ENCODE data around the gene PCCA.
A peak's percentile ranks its signal among the peaks of the same experiment; 100 is the strongest.
"Not testable (repeated sequence)": the region's sequence is repeated elsewhere in the genome, so short reads cannot be mapped to it uniquely, and the experiment has no call there.

Gene PCCA

DNA sequence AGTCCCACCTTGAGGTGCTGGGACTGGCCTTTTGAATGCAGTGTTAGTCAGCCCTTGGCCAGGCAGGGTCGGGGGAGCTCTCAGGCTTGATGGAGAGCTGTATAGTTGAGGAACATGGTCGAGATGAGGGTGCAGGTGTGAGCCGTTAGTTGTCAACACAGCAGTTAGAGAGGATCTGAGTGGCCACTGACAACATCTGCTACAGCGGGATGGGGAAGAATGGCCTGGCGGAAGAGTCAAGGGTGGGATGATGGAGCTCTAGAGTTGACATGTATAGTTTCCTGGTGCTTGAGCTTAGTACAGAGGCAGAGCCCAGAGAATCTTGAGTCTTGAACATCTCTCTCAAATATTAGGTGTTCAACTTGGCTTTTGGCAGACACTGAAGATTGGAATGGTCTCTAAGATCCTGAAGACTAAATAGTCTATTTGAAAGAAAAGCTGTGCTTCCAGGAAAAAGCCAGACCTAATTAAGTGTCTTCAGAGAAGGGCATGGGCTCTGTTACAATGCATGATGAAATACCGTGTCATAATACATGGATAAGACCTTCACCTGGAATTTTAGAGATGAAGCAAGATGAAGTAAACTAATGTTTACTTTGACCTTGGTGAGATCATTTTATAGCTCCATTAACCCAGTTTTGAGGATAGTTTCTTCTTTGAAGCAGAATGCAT is 9.7 kb downstream of the PCCA start:
- no peak for DNase-seq

GRCh38 chr13:100099117-100099445 is 10.2 kb downstream of the PCCA start:
- DNase-seq, result not testable (repeated sequence)

- no peak for DNase-seq
Observed at GRCh38 chr13:100100115-100100879, 11.4 kb downstream of the PCCA start.

GRCh38 chr13:100102042-100102441 is 13.1 kb downstream of the PCCA start:
- DNase-seq, result no peak

DNA sequence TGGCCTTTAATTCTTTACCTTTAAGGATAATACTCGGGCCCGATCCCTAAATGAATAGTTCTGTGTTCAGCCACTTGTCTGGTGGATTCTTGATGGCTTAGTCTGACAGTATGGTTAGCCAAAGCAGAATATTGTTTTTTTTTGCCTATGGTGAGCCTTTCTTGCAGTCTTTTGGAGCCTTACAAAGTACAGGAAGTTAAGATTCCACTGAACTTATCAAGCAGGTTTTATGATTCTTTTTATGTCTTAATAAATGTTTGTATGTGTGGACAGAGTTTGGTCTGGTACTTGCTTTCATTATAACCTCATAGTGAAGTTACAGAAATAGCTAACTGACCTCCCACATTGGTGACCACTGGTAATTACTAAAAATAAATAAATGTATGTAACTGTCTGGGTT is 17.1 kb downstream of the PCCA start:
- DNase-seq, result no peak

GRCh38 chr13:100106705-100107104 is 17.8 kb downstream of the PCCA start:
- no peak for DNase-seq

DNA sequence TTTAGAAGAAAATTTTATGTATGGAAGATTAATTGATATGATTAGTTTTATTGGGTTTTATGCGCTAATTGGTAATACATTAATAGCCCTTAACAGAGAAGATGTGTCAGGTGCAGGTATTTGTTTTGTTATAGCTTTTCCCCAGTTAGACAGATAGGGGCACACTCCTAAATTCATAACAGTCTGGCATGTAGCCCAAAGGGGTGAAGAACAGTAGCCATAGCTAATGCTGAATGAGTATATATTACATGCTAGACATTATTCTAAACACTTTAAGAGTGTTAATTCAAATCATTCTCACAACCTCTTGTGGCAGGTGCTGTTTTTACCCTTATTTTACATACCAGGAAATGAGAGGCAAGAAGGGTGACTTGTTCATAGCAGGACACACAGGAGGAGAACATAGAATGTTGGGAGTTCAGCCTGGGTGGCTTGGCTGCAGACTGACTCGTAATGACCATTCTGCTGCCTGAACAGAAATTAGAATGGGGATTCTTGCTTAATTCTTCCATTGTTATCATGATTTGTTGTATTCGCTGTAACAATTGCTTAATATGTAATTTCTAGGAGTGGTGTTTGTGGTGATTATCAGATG is 20.1 kb downstream of the PCCA start:
- DNase-seq, result no peak

- no peak for DNase-seq
Observed at GRCh38 chr13:100110269-100110668, 21.4 kb downstream of the PCCA start.

DNA sequence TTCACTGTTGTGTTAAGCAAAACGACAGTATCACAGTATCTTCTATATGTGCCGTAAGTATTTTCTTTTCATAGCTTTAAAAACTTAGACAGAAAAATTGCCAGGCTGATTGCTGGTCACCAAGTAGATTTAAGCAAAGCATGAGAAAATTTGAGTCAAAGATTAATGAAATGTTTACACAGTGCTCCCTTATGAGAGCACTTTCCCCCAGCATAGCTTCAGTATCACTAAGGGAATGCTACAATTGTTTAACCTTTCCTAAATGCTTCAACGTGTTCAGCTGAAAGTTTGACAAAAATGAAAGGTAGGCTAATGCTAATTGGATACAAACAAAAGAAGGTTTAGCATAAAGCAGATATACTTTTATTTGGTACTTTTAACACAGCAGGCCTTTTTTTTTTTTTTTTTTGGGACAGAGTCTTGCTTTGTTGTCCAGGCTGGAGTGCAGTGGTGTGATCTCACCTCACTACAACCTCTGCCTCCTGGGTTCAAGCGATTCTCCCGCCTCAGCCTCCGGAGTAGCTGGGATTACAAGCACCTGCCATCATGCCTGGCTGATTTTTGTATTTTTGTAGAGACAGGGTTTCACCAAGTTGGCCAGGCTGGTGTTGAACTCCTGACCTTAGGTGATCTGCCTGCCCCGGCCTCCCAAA is 23.4 kb downstream of the PCCA start:
- DNase-seq, result no peak

- no peak for DNase-seq
Observed at GRCh38 chr13:100115693-100116254, 26.9 kb downstream of the PCCA start.

DNA sequence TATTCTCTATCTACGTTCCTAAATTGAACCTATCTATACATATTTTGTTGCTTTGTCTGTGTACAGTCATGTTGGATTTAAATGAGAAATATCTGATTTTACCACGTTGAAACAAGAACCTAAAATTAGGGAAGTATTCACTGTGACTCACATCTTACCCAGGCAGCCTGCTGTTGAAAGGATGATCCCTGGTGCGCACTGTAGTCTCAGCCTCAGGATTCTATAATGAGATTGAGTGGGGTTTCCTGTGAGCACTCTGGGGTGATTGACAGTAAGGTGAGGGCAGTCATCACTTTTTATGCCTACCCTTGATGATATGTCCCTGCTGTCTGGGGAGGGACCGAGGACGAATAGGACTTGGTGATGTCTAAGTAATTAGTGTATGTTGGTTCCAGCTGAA is 35.4 kb downstream of the PCCA start:
- peak; percentile 55 for DNase-seq

GRCh38 chr13:100125946-100126345 is 37.1 kb downstream of the PCCA start:
- DNase-seq, result no peak

DNA sequence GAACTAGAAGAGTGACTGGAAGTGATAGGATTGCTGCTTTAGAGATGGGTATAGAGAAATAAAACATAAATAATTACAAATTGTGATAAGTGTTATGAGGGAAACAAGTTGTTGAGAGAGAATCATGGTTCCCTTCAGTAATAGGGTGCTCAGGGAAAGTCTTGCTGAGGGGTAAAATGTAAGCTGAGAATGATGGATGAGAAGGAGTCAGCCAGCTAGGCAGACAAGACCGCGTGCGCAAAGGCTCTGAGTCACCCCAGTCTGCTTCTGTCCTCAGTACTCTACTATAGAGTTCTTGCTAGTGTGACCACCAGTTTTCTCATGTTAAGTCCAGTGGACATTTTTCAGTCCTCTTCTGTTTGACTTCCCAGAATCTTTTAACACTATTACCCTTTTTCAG is 39.5 kb downstream of the PCCA start:
- DNase-seq, result peak; percentile 9

GRCh38 chr13:100128838-100129237 is 39.9 kb downstream of the PCCA start:
- no peak for DNase-seq

DNA sequence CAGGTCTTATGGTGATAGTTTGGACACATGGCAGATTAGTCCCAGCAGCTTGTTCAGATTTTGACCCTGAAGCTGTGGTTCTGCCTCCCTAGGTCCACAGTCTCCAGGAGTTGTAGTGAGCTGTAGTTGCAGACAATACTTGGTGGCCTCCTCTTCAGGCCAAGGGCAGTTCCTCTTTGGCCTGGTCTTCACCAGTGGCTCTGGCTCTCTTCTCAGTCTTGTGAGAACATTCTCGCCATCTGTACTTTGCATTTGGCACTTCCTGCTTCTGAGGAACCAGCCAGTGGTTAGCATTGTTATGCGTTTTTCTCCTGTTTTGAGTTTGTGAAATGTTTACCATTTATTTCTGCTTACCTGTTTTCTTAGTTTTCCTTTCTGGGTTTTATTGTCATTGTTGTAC is 40.7 kb downstream of the PCCA start:
- no peak for DNase-seq

GRCh38 chr13:100130092-100130491 is 41.2 kb downstream of the PCCA start:
- no peak for DNase-seq

GRCh38 chr13:100130930-100131511 is 42.1 kb downstream of the PCCA start:
- no peak for DNase-seq

DNA sequence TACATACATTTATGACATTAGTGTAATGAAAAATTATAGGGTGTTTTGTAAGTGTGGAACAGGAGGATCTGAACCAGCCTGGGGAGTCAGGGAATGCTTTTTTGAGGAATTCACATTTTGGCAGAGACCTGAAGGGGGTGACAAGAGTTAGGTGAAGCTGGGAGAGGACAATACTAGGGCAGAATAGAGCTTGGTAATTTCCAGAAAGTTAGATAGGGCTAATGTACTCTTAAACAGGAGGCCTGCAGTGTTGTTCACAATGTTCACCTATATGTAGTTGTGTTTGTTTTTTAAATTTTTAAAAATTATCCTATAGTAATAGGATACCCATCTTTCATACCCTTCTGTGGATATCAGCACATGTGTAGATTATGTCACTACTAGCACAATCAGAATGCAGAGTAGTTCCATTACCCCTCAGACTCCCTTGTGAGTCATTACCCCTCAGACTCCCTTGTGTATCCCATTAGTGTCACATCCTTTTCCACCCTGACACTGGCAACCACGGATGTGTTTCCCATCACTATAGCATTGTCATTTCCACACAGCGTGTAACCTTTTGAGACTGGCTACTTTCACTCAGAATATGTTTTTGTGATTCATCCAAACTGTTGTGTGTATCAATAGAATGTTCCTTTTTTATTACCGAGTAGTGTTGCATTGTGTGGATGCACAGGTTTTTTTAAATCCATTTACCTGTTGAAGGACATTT is 43.1 kb downstream of the PCCA start:
- no peak for DNase-seq

GRCh38 chr13:100138859-100139491 is 50.1 kb downstream of the PCCA start:
- no peak for DNase-seq

DNA sequence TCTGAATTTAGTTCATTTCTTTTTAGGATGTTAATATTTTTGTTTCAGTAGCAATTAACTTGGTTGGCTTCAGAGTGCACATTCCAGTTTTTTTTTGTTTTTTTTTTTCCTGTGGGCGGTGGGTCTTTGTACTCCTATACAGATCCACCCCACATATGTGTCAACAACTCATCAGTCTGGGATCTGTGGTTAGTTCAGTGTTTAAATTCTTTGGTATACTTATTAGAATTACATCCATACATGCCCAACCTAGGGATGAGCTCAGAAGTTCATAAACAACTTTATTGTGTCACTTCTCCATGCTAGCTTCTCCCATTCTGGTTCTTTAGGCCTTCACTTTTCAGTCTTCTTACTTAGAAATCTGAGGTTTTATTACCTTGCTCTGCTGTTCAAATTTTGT is 50.9 kb downstream of the PCCA start:
- no peak for DNase-seq

- DNase-seq, result no peak
Observed at GRCh38 chr13:100140441-100140840, 51.5 kb downstream of the PCCA start.

DNA sequence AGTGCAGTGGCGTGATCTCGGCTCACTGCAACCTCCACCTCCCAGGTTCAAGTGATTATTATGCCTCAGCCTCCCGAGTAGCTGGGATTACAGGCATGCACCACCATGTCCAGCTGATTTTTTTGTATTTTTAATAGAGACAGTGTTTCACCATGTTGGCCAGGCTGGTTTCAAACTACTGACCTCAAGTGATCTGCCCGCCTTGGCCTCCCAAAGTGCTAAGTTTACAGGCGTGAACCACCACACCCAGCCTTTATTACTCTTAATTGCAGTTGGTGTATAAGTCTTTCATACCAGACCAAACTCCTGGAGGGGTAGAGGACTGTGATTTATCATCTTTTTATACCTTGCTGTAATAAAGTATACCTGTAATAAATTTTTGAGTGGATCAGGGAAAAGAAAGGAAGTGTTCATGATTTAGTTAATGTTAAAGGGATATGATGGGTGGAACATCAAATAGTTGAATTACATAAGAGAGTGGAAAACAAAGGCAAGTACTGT is 52.6 kb downstream of the PCCA start:
- not testable (repeated sequence) for DNase-seq

Measured in NCI-H82 (cell line).